Right cardiac atrium (tissue), 5 donors: Measurements from ENCODE around the gene SCRN2. TPM values are rescaled to one million over a fixed set of nuclear protein-coding genes. Genes with fewer than 3 reads are reported as not detected.

ENCODE experiments used
- ATAC-seq, 2 donors: fragments of 200-7000 bp; cut with Tn5 transposase; one replicate each; pipeline versions ENCODE4 v1.8.0 to v1.9.1; 2020; ENCODE audit warnings: moderate library complexity in 2 of 2, mild to moderate bottlenecking in 1 of 2
- DNase-seq, 3 donors: peaks; one replicate each; pipeline ENCODE4 v3.0.0-alpha.2; 2020
- H3K27ac ChIP-seq: one replicate; pipeline ENCODE4 v1.5.1; 2013; ENCODE audit warnings: mild to moderate bottlenecking, low read length, control low read depth, moderate library complexity
- H3K27me3 ChIP-seq: one replicate; pipeline ENCODE4 v1.6.1; 2013; ENCODE audit not compliant: control insufficient read depth, insufficient read depth
- H3K4me1 ChIP-seq: one replicate; pipeline ENCODE4 v1.6.1; 2013; ENCODE audit warnings: low read length; ENCODE audit not compliant: control insufficient read depth, insufficient read depth
- H3K4me3 ChIP-seq: one replicate; pipeline ENCODE4 v1.5.1; 2013; ENCODE audit warnings: low read length, control low read depth
- H3K9me3 ChIP-seq: one replicate; pipeline ENCODE4 v1.6.1; 2013; ENCODE audit warnings: low read length; ENCODE audit not compliant: control insufficient read depth
- WGBS: extraction: QIAGEN DNeasy Blood & Tissue Kit; methylation state at CpG from one replicate; pipeline ENCODE4 v1.1.7; 2013; 5-methylcytosine and 5-hydroxymethylcytosine counted together
- intact Hi-C, 4 donors: fragments of 100-400 bp; cut with DNase I; formaldehyde crosslinking; loops; one replicate each; pipeline versions ENCODE4 v1.11.0 to v1.14.0; 2022 to 2023
- polyA plus RNA-seq: library from polyadenylated mRNA; stranded (reverse); fragments of 200-250 nt; gene quantifications from one replicate; pipeline ENCODE4 v1.2.3, GENCODE V29; 2013
- total RNA-seq, 4 donors: library from RNA; stranded (reverse); fragmentation: NEBNext Ultra II Directional; extraction: Animal tissue kit (Norgen Biotek cat#: 25700); gene quantifications; one replicate each; pipeline ENCODE4 v1.2.1, GENCODE V29; 2021
- donor health status: healthy with polysubstance abuse.
- donor health status: DM: no; HTN: yes; CAD: no.
- donor health status: DM: no; HTN: no; CAD: no.
- donor health status: DM: no; HTN: yes; CAD: no; lungs with severe emphysema.
- donor health status: DM: yes; HTN: yes; CAD: no.

Gene SCRN2
- total and polyA plus RNA-seq, 5 donors, result 36.6 to 62.3 (median 43.4) TPM

- no peak overlapping the region for H3K27ac ChIP-seq
- ATAC-seq (no peak), DNase-seq (no peak)
- H3K27me3 ChIP-seq, result no peaks in the 10 kb centered on the region
- WGBS, result 43% methylated on average over 5 of the region's 5 CpGs
- H3K4me1 ChIP-seq, result peaks cover 3% of the 10 kb centered on the region
- H3K4me3 ChIP-seq, result no peak overlapping the region
- no peaks in the 10 kb centered on the region for H3K9me3 ChIP-seq
- intact Hi-C loops, result loop anchor here in 3 of 4 donors (5.0 to 10.0 kb wide), 5 partner anchors 101 to 173 kb away; partner anchors contain the start of genes CDK5RAP3 (in 1 of the 3) and PNPO (in 1 of the 3)
Measured at GRCh38 chr17:47844227-47844626, 3.2 kb upstream of the SCRN2 start.

DNA sequence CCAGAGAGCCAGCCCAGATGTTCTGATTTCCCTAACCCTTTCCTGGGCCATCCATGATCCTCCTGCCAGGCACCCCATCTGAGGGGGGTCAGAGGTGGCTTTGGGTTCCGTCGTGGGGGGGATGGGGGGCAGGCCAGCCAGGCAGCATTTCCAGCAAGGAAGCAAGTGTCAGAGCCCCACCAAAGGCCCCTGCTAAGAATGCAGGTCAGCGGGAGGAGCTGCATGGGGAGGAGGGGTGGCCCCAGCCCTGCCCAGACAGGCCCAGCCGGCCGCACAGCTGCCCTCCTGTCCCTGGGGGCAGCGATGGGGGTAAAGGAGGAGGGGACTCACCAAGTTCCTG, 2.3 kb upstream of the SCRN2 start:
- WGBS, result 25% methylated on average over 6 of the region's 6 CpGs
- no peaks in the 10 kb centered on the region for H3K9me3 ChIP-seq
- no peak overlapping the region for H3K27ac ChIP-seq
- no peak for DNase-seq
- ATAC-seq, result no peak
- no peaks in the 10 kb centered on the region for H3K27me3 ChIP-seq
- no peak overlapping the region for H3K4me3 ChIP-seq
- intact Hi-C loops, result loop anchor here in 3 of 4 donors (1.0 to 10.0 kb wide), 7 partner anchors 45 to 174 kb away; partner anchors contain the start of genes CDK5RAP3 (in 1 of the 3) and PNPO (in 1 of the 3)
- peaks cover 3% of the 10 kb centered on the region for H3K4me1 ChIP-seq

GRCh38 chr17:47841488-47842291, 617 bp upstream of the SCRN2 start:
- H3K27me3 ChIP-seq, result no peaks in the 10 kb centered on the region
- H3K9me3 ChIP-seq, result no peaks in the 10 kb centered on the region
- H3K4me3 ChIP-seq, result no peak overlapping the region
- 65% methylated on average over 16 of the region's 16 CpGs for WGBS
- H3K4me1 ChIP-seq, result peaks cover 3% of the 10 kb centered on the region
- peak overlapping the region; percentile 37 for H3K27ac ChIP-seq
- ATAC-seq (no peak), DNase-seq (no peak)
- intact Hi-C loops, result loop anchor here (2.0 to 10.0 kb wide), 7 partner anchors 47 to 176 kb away; partner anchors contain the start of genes CDK5RAP3 (in 1 of the 4) and PNPO (in 1 of the 4)

GRCh38 chr17:47840001-47840741, 902 bp downstream of the SCRN2 start:
- 48% methylated on average over 17 of the region's 17 CpGs for WGBS
- Histone ChIP-seq H3K4me3 (peak overlapping the region; percentile 62), H3K27me3 (no peaks in the 10 kb centered on the region), H3K9me3 (no peaks in the 10 kb centered on the region), H3K27ac (no peak overlapping the region), H3K4me1 (peaks cover 3% of the 10 kb centered on the region)
- ATAC-seq (no peak), DNase-seq (peak in 1 of 3 donors; percentile 47)
- intact Hi-C loops, result loop anchor here (2.0 to 10.0 kb wide), 6 partner anchors 51 to 177 kb away; partner anchors contain the start of genes CDK5RAP3 (in 1 of the 4) and PNPO (in 1 of the 4)

GRCh38 chr17:47839071-47839470, 2.0 kb downstream of the SCRN2 start:
- Histone ChIP-seq H3K27ac (no peak overlapping the region), H3K4me3 (no peak overlapping the region), H3K27me3 (no peaks in the 10 kb centered on the region), H3K4me1 (peaks cover 3% of the 10 kb centered on the region), H3K9me3 (no peaks in the 10 kb centered on the region)
- WGBS, result 87% methylated on average over 5 of the region's 5 CpGs
- no peak for DNase-seq
- no peak for ATAC-seq
- intact Hi-C loops, result no loop called here

- Histone ChIP-seq H3K4me1 (peaks cover 3% of the 10 kb centered on the region), H3K4me3 (no peak overlapping the region), H3K27ac (no peak overlapping the region), H3K27me3 (no peaks in the 10 kb centered on the region), H3K9me3 (no peaks in the 10 kb centered on the region)
- intact Hi-C loops, result no loop called here
- DNase-seq (peak in 2 of 3 donors; percentile 52 to 54), ATAC-seq (no peak)
- 90% methylated on average over 13 of the region's 13 CpGs for WGBS
Measured at GRCh38 chr17:47838636-47839035, 2.4 kb downstream of the SCRN2 start.

GRCh38 chr17:47837401-47838039, 3.6 kb downstream of the SCRN2 start:
- H3K27ac ChIP-seq, result peak overlapping the region; percentile 20
- H3K9me3 ChIP-seq, result no peaks in the 10 kb centered on the region
- peaks cover 3% of the 10 kb centered on the region for H3K4me1 ChIP-seq
- intact Hi-C loops, result no loop called here
- no peak overlapping the region for H3K4me3 ChIP-seq
- no peaks in the 10 kb centered on the region for H3K27me3 ChIP-seq
- DNase-seq (peak in 2 of 3 donors; percentile 67 to 73), ATAC-seq (peak in 1 of 2 donors; percentile 4)
- 57% methylated on average over 13 of the region's 13 CpGs for WGBS

DNA sequence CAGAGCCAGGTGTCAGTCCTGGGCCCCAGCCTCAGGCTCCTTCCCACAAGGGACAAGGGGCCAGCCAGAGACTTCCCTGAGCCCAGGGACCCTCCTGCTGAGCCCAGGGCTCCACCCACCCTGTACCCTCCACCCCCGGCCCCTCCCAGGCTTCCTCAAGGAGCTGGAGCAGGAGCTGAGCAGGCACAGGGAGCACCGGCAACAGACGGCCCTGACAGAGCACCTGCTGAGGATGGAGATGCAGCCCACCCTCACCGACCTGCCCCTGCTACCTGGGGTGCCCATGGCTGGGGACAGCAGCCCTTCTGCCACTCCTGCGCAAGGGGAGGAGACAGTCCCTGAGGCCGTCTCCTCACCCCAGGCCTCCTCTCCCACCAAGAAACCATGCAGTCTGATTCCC, 4.5 kb downstream of the SCRN2 start:
- no peaks in the 10 kb centered on the region for H3K9me3 ChIP-seq
- no peaks in the 10 kb centered on the region for H3K27me3 ChIP-seq
- peaks cover 7% of the 10 kb centered on the region for H3K4me1 ChIP-seq
- H3K27ac ChIP-seq, result no peak overlapping the region
- ATAC-seq (no peak), DNase-seq (peak in 1 of 3 donors; percentile 41)
- intact Hi-C loops, result no loop called here
- WGBS, result 78% methylated on average over 6 of the region's 6 CpGs
- no peak overlapping the region for H3K4me3 ChIP-seq

DNA sequence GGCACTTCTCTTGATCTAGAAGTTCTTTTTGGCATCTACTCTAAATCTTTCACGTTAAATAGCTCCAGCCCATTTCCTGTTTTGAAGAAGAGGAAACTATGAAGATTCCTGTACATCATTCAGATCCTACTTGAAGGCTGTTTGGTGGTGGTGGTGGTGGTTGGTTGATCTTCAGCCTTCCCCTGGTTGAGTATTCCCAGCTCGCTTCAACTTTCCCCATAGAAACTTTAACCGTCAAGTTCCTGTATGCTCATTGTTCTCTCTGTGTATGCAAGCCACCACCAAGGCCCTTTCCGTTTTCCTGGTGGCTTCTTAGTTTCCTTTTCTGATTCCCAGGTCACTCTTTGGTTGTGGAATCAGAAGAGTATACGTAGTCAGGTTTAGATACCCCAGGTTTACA, 6.3 kb downstream of the SCRN2 start:
- 50% methylated on average over 5 of the region's 5 CpGs for WGBS
- no peak for ATAC-seq
- intact Hi-C loops, result no loop called here

DNA sequence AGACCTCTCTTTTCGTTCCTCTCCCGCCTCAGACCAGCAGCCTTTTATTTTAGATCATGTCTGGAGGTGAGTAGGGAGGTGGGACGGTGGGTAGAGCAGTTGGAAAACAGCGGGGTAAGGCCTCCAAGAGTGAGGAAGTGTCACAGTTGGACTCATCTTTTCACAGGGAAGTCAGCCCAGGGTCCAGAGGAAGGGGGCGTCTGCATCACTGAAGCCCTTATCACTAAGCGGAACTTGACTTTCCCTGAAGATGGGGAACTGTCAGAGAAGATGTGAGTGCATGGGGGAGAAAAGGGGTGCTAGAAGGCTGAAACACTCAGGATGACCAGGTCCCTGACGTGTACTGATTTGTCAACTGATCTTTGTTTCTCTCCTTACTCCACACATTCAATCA, 9.1 kb downstream of the SCRN2 start:
- no peaks in the 10 kb centered on the region for H3K9me3 ChIP-seq
- H3K27ac ChIP-seq, result no peak overlapping the region
- peaks cover 7% of the 10 kb centered on the region for H3K4me1 ChIP-seq
- ATAC-seq, result peak; percentile 5 to 8
- peak overlapping the region; percentile 33 for H3K4me3 ChIP-seq
- no peaks in the 10 kb centered on the region for H3K27me3 ChIP-seq
- no peak for DNase-seq
- WGBS, result 8% methylated on average over 7 of the region's 7 CpGs
- intact Hi-C loops, result no loop called here

More for the DNA sequence above, 6.3 kb downstream of the SCRN2 start:
- DNase-seq, result no peak
- H3K9me3 ChIP-seq, result no peaks in the 10 kb centered on the region
- H3K27ac ChIP-seq, result no peak overlapping the region
- no peaks in the 10 kb centered on the region for H3K27me3 ChIP-seq
- peaks cover 7% of the 10 kb centered on the region for H3K4me1 ChIP-seq
- no peak overlapping the region for H3K4me3 ChIP-seq
